HepG2 (cell line): ENCODE data around the gene ECD. TPM values are rescaled to one million over a fixed set of nuclear protein-coding genes. Genes with fewer than 3 reads are reported as not detected.

ENCODE experiments used
- ATAC-seq: fragments of 200-7000 bp; cut with Tn5 transposase; 3 replicates; pipeline ENCODE4 v1.9.1; 2020; ENCODE audit warnings: mild to moderate bottlenecking, moderate library complexity
- BruUV-seq: library from RNA; stranded (reverse); fragments of 400-500 nt; replicated peaks from 2 replicates; lab custom pipeline; 2021; lab: Mats Ljungman, UMichigan
- CTCF ChIA-PET: fragments of 300-600 bp; formaldehyde crosslinking; extraction: SDS; loops from one replicate; lab custom pipeline; 2021; ENCODE audit warnings: low total read pairs, inconsistent platforms, low intra/inter-chr PET ratio; lab: Yijun Ruan, JAX
- POLR2A ChIA-PET: fragments of 350-600 bp; sonication (Branson Sonifier 250); formaldehyde crosslinking; loops from one replicate; lab custom pipeline; 2020; ENCODE audit warnings: antibody characterized with exemption, inconsistent platforms; lab: Yijun Ruan, JAX
- DNase-seq: peaks from one replicate; pipeline ENCODE4 v3.0.0-alpha.2; 2015; ENCODE audit warnings: low spot score
- FAIRE-seq: peaks from 3 replicates; lab custom pipeline; 2011; peaks lifted over from hg19 to GRCh38; lab: Jason Lieb, UNC
- H2AFZ ChIP-seq: one replicate; pipeline ENCODE4 v1.6.1; 2011; ENCODE audit warnings: low read length, inconsistent platforms
- H3K27ac ChIP-seq: fragments of 300-600 bp; 3 replicates; pipeline ENCODE4 v1.8.0; 2011; ENCODE audit warnings: mixed run types, mild to moderate bottlenecking, mixed read lengths, low read length, inconsistent platforms; ENCODE audit not compliant: insufficient read depth; ENCODE audit errors: extremely low read length
- H3K27me3 ChIP-seq, 2 experiments: fragments of 200-600 bp in 1 of 2; 2 replicates in 1 of 2; 3 replicates in 1 of 2; pipeline versions ENCODE4 v1.6.0 to v1.8.0; 2011; ENCODE audit warnings: low read length in 2 of 2, mild to moderate bottlenecking in 2 of 2, moderate library complexity in 2 of 2, inconsistent platforms in 1 of 2; ENCODE audit not compliant: insufficient read depth in 2 of 2, control insufficient read depth in 1 of 2
- H3K36me3 ChIP-seq, 2 experiments: fragments of 200-600 bp in 1 of 2; replicated peaks in 1 of 2; 2 replicates in 1 of 2; 3 replicates in 1 of 2; pipeline versions ENCODE4 v1.5.1 to v1.8.0; 2011; ENCODE audit warnings: low read length in 2 of 2, inconsistent platforms in 1 of 2; ENCODE audit not compliant: insufficient read depth in 2 of 2, control insufficient read depth in 1 of 2
- H3K4me1 ChIP-seq: 2 replicates; pipeline ENCODE4 v1.5.1; 2012; ENCODE audit warnings: low read length, inconsistent platforms; ENCODE audit not compliant: insufficient read depth
- H3K4me2 ChIP-seq: 2 replicates; pipeline ENCODE4 v1.6.0; 2011; ENCODE audit warnings: low read depth, low read length, inconsistent platforms
- H3K4me3 ChIP-seq, 3 experiments: fragments of 200-600 bp in 1 of 3; sonication (generic), shearing (Covaris generic) in 1 of 3; replicated peaks in 1 of 3; 2 replicates each; pipeline ENCODE4 v1.5.1; 2011 to 2016; ENCODE audit warnings: low read length in 3 of 3, inconsistent platforms in 2 of 3, low read depth in 2 of 3, mild to moderate bottlenecking in 2 of 3, control low read depth in 1 of 3, mixed read lengths in 1 of 3; ENCODE audit not compliant: insufficient read depth in 1 of 3
- H3K79me2 ChIP-seq: one replicate; pipeline ENCODE4 v1.6.1; 2011; ENCODE audit warnings: low read length, inconsistent platforms; ENCODE audit not compliant: insufficient read depth
- H3K9ac ChIP-seq: 2 replicates; pipeline ENCODE4 v1.6.0; 2011; ENCODE audit warnings: mild to moderate bottlenecking, low read depth, low read length, inconsistent platforms; ENCODE audit not compliant: insufficient read depth
- H3K9me3 ChIP-seq: 2 replicates; pipeline ENCODE4 v1.5.1; 2012; ENCODE audit warnings: mild to moderate bottlenecking, low read length
- H4K20me1 ChIP-seq: 2 replicates; pipeline ENCODE4 v1.6.0; 2011; ENCODE audit warnings: inconsistent platforms, mild to moderate bottlenecking, low read length, moderate library complexity; ENCODE audit not compliant: insufficient read depth
- ARID2 ChIP-seq: sonication (generic); formaldehyde crosslinking; IDR thresholded peaks from 2 replicates; pipeline ENCODE4 v1.8.1; 2022; ENCODE audit warnings: mild to moderate bottlenecking, missing genetic modification reagents, borderline replicate concordance
- CHCHD3 ChIP-seq: sonication (generic); formaldehyde crosslinking; IDR thresholded peaks from 2 replicates; pipeline ENCODE4 v1.8.0; 2022; ENCODE audit warnings: mild to moderate bottlenecking, missing genetic modification reagents, moderate library complexity
- CREB1 ChIP-seq, 2 experiments: fragments of 450-650 bp in 1 of 2; IDR thresholded peaks; 2 replicates each; pipeline ENCODE4 v1.6.1; 2016 to 2017; ENCODE audit warnings: control low read depth in 1 of 2, mild to moderate bottlenecking in 1 of 2, missing compliant biosample characterization in 1 of 2, missing genetic modification characterization in 1 of 2
- HNF4A ChIP-seq: sonication (generic); formaldehyde crosslinking; IDR thresholded peaks from 2 replicates; pipeline ENCODE4 v1.4.0; 2020; ENCODE audit warnings: missing genetic modification reagents
- HNRNPK ChIP-seq: fragments of 200-400 bp; formaldehyde crosslinking; IDR thresholded peaks from 2 replicates; pipeline ENCODE4 v1.6.1; 2018; ENCODE audit warnings: low read length, low read depth, moderate library complexity, mild to moderate bottlenecking; ENCODE audit not compliant: poor library complexity, severe bottlenecking
- HNRNPL ChIP-seq: fragments of 200-400 bp; formaldehyde crosslinking; IDR thresholded peaks from 2 replicates; pipeline ENCODE4 v1.6.1; 2017; ENCODE audit warnings: mild to moderate bottlenecking, low read depth, low read length
- PAWR ChIP-seq: sonication (generic); formaldehyde crosslinking; IDR thresholded peaks from 2 replicates; pipeline ENCODE4 v1.4.0; 2020; ENCODE audit warnings: missing genetic modification reagents, mild to moderate bottlenecking, borderline replicate concordance
- ZNF12 ChIP-seq: sonication (generic); formaldehyde crosslinking; IDR thresholded peaks from 2 replicates; pipeline ENCODE4 v1.5.0; 2020; ENCODE audit warnings: missing genetic modification reagents
- ZNF24 ChIP-seq: fragments of 450-650 bp; IDR thresholded peaks from 2 replicates; pipeline ENCODE4 v1.6.1; 2017; ENCODE audit warnings: antibody characterized with exemption, mild to moderate bottlenecking
- ZNF460 ChIP-seq: sonication (generic); formaldehyde crosslinking; IDR thresholded peaks from 2 replicates; pipeline ENCODE4 v1.5.1; 2020; ENCODE audit warnings: missing genetic modification reagents, mild to moderate bottlenecking, borderline replicate concordance
- ZNF510 ChIP-seq: sonication (generic); formaldehyde crosslinking; IDR thresholded peaks from 2 replicates; pipeline ENCODE4 v1.4.0; 2020; ENCODE audit warnings: low read depth, mild to moderate bottlenecking, missing genetic modification reagents
- WGBS: methylation state at CpG from one replicate; pipeline ENCODE4 v1.1.6; 2017; ENCODE audit warnings: low lambda C conversion rate; 5-methylcytosine and 5-hydroxymethylcytosine counted together
- in situ Hi-C: cut with HindIII; loops from 2 replicates; pipeline ENCODE4 v1.10.0; 2017; ENCODE audit warnings: low pct_unique_long_range_greater_than_20kb; ENCODE audit not compliant: extremely low pct_ligation_motif_present
- intact Hi-C: fragments of 100-400 bp; cut with micrococcal nuclease; formaldehyde crosslinking; loops from one replicate; pipeline ENCODE4 v1.10.0; 2022; ENCODE audit not compliant: unreplicated experiment
- polyA plus RNA-seq, 8 experiments: library from polyadenylated mRNA; depleted of rRNA in 3 of 8; stranded (reverse) in 7 of 8; unstranded in 1 of 8; fragments of >200 nt; fragmentation: Illumina TruSeq in 4 of 8; extraction: Trizol in 4 of 8; gene quantifications; 2 replicates each; pipeline versions ENCODE4 v1.2.1 to v1.2.3, GENCODE V29; 2011 to 2016; ENCODE audit warnings: low read depth in 4 of 8, missing spikeins in 1 of 8, mixed read lengths in 1 of 8; ENCODE audit not compliant: insufficient read depth in 1 of 8
- total RNA-seq, 5 experiments: library from RNA; depleted of rRNA; stranded (reverse); fragments of >200 nt; fragmentation: Illumina TruSeq; extraction: Trizol; gene quantifications; 2 replicates each; pipeline ENCODE4 v1.2.3, GENCODE V29; 2016; ENCODE audit warnings: low read depth in 1 of 5
- TF ChIP-seq, protein P1 (sequence below): sonication (generic); formaldehyde crosslinking; IDR thresholded peaks from 2 replicates; pipeline ENCODE4 v1.5.1; 2020; ENCODE audit warnings: missing genetic modification reagents, mild to moderate bottlenecking, borderline replicate concordance
- TF ChIP-seq, protein P2 (sequence below): sonication (generic); formaldehyde crosslinking; IDR thresholded peaks from 2 replicates; pipeline ENCODE4 v1.8.1; 2023; ENCODE audit warnings: mild to moderate bottlenecking, moderate library complexity, missing genetic modification reagents
- TF ChIP-seq, protein P3 (sequence below): sonication (generic); formaldehyde crosslinking; IDR thresholded peaks from 2 replicates; pipeline ENCODE4 v1.8.0; 2022; ENCODE audit warnings: missing genetic modification reagents, mild to moderate bottlenecking, moderate library complexity, borderline replicate concordance

Gene ECD
- total and polyA plus RNA-seq, 2 of the 13 experiments (the other 11 are each of a cell fraction or from before 2014, with no cell fraction given), result 21.5 to 27.6 TPM

DNA sequence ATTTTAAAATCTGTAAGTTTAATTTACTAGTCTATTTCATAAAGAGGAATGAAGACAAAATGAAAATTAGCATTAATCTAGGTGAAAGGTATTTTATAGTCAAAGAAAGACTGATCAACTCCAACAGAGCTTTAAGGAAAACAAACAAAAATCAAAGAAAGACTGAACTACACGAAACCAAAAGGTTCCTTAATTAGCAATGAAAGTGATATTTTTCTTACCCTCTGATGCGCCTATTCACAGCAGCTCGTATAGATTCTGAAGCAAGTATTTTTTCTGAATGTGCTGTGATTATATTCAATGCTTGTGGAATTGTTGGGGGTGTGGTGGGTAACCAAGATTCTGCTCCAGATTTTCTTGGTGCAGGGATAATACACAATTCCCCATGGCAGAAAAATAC lies 11.8 kb downstream of the ECD start:
- CTCF ChIA-PET, result no interaction called here
- intact Hi-C loops, result no loop called here
- H3K36me3 ChIP-seq, result peaks cover 10 to 33% of the 10 kb centered on the region in 2 experiments

DNA sequence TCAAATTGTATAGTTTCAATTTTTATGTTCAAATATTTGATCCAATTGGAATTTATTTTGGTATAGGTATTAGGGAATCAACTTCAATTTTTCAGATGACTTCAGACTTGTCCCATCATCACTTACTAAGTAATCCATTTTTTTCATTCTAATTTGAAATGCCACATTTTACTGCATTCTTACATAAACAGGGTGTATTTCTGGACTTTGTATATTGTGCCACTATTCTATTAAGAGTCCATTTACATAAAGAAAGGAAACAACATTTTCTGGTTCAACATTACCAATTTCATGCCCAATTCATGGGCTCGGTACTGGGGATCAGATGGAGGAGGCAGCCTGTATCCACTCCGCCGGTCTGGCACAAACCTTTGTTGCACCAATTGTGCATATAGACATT lies 15.8 kb downstream of the ECD start:
- Histone ChIP-seq H3K4me1 (no peaks in the 10 kb centered on the region), H3K9me3 (no peaks in the 10 kb centered on the region), H3K9ac (no peak overlapping the region), H3K27me3 (no peaks in the 10 kb centered on the region), H3K4me3 (no peak overlapping the region), H2AFZ (no peak overlapping the region), H3K79me2 (no peaks in the 10 kb centered on the region), H3K36me3 (peaks cover 8 to 36% of the 10 kb centered on the region in 2 experiments), H3K4me2 (no peak overlapping the region), H4K20me1 (no peaks in the 10 kb centered on the region), H3K27ac (no peak overlapping the region)
- WGBS, result 88% methylated on average over 3 of the region's 3 CpGs
- ATAC-seq, result no peak
- FAIRE-seq, result no peak
- in situ Hi-C loops, result no loop called here
- no peak for DNase-seq
- ChIA-PET POLR2A (no interaction called here), CTCF (no interaction called here)
- intact Hi-C loops, result no loop called here
- BruUV-seq, result no TSS peak
- TF ChIP-seq HNRNPK, result no peak
- TF ChIP-seq, protein P1, sequence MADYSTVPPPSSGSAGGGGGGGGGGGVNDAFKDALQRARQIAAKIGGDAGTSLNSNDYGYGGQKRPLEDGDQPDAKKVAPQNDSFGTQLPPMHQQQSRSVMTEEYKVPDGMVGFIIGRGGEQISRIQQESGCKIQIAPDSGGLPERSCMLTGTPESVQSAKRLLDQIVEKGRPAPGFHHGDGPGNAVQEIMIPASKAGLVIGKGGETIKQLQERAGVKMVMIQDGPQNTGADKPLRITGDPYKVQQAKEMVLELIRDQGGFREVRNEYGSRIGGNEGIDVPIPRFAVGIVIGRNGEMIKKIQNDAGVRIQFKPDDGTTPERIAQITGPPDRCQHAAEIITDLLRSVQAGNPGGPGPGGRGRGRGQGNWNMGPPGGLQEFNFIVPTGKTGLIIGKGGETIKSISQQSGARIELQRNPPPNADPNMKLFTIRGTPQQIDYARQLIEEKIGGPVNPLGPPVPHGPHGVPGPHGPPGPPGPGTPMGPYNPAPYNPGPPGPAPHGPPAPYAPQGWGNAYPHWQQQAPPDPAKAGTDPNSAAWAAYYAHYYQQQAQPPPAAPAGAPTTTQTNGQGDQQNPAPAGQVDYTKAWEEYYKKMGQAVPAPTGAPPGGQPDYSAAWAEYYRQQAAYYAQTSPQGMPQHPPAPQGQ (CRISPR knock-in tag), result no peak
- no peak for TF ChIP-seq HNF4A (CRISPR knock-in tag)
- no peak for TF ChIP-seq ARID2
- no peak for TF ChIP-seq ZNF24
- no peak for TF ChIP-seq CREB1 (IDR thresholded peaks at IDR 0.05)
- no peak for TF ChIP-seq CREB1 (CRISPR knock-in tag; IDR thresholded peaks at IDR 0.05)
- TF ChIP-seq ZNF12, result no peak
- no peak for TF ChIP-seq HNRNPL
- TF ChIP-seq CHCHD3, result no peak
- no peak for TF ChIP-seq PAWR (CRISPR knock-in tag)
- TF ChIP-seq, protein P2, sequence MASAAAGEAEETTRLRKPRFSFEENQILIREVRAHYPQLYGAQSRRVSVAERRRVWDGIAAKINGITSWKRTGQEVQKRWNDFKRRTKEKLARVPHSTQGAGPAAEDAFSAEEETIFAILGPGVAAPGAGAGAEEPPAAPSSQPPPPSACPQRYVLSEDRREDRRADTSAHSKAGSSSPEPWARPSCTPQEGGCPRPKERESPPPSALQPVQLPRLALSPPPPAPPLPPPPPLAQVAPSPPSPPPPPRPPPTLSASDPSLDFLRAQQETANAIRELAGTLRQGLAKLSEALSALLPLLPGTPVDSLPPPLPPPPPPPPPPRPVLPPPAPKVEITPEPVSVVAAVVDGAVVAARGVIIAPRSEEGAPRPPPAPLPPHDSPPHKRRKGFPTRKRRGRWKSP (CRISPR knock-in tag), result no peak

More for the DNA sequence above, 11.8 kb downstream of the ECD start:
- Histone ChIP-seq H3K4me1 (no peaks in the 10 kb centered on the region), H3K4me3 (no peak overlapping the region), H3K9me3 (no peaks in the 10 kb centered on the region), H3K9ac (no peak overlapping the region), H2AFZ (no peak overlapping the region), H3K27ac (no peak overlapping the region), H4K20me1 (peaks cover 3% of the 10 kb centered on the region; the same call in 1 of the 2 replicates), H3K27me3 (no peaks in the 10 kb centered on the region; a peak in 1 of 5 replicates), H3K4me2 (no peak overlapping the region), H3K79me2 (peaks cover 11% of the 10 kb centered on the region)
- TF ChIP-seq ZNF510 (CRISPR knock-in tag) (no peak), ZNF460 (CRISPR knock-in tag) (no peak)
- TF ChIP-seq, protein P3, sequence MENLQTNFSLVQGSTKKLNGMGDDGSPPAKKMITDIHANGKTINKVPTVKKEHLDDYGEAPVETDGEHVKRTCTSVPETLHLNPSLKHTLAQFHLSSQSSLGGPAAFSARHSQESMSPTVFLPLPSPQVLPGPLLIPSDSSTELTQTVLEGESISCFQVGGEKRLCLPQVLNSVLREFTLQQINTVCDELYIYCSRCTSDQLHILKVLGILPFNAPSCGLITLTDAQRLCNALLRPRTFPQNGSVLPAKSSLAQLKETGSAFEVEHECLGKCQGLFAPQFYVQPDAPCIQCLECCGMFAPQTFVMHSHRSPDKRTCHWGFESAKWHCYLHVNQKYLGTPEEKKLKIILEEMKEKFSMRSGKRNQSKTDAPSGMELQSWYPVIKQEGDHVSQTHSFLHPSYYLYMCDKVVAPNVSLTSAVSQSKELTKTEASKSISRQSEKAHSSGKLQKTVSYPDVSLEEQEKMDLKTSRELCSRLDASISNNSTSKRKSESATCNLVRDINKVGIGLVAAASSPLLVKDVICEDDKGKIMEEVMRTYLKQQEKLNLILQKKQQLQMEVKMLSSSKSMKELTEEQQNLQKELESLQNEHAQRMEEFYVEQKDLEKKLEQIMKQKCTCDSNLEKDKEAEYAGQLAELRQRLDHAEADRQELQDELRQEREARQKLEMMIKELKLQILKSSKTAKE (CRISPR knock-in tag), result no peak
- POLR2A ChIA-PET, result interaction anchor here (1.2 kb wide), 1 partner anchor 12 kb away, joined by 3 read pairs; no protein-coding TSS in a partner anchor
- no peak for DNase-seq
- FAIRE-seq, result no peak
- in situ Hi-C loops, result no loop called here
- ATAC-seq, result no peak
- TSS peak; percentile 20 for BruUV-seq
- WGBS, result 97% methylated on average over 3 of the region's 3 CpGs
